Caco-2 (cell line): ENCODE measurements around the gene ANKRD53. TPM values are rescaled to one million over a fixed set of nuclear protein-coding genes. Genes with fewer than 3 reads are reported as not detected.

Experiments used
- BruUV-seq: library from RNA; stranded (reverse); fragments of 400-500 nt; replicated peaks from 2 replicates; lab custom pipeline; 2021; lab: Mats Ljungman, UMichigan
- CTCF ChIA-PET: fragments of 300-600 bp; sonication (Branson Sonifier 250); formaldehyde crosslinking; loops from one replicate; lab custom pipeline; 2022; ENCODE audit warnings: antibody characterized with exemption; lab: Charles Lee
- POLR2A ChIA-PET: fragments of 300-600 bp; sonication (Branson Sonifier 250); formaldehyde crosslinking; loops from one replicate; lab custom pipeline; 2022; ENCODE audit warnings: antibody characterized with exemption; lab: Charles Lee
- DNase-seq, 2 experiments: peaks; one replicate each; pipeline versions ENCODE4 v3.0.0 to v3.0.0-alpha.2; 2020 to 2022
- H3K27me3 ChIP-seq: replicated peaks from 2 replicates; pipeline ENCODE4 v1.6.0; 2011; ENCODE audit warnings: low read length; ENCODE audit not compliant: control insufficient read depth, insufficient read depth
- H3K36me3 ChIP-seq: 2 replicates; pipeline ENCODE4 v1.5.1; 2011; ENCODE audit warnings: low read length; ENCODE audit not compliant: control insufficient read depth, insufficient read depth
- H3K4me1 ChIP-seq: fragments of 250-450 bp; sonication (Bioruptor Pico); 2 replicates; pipeline ENCODE4 v1.5.1; 2020; ENCODE audit warnings: mild to moderate bottlenecking
- H3K4me3 ChIP-seq: 2 replicates; pipeline ENCODE4 v1.5.1; 2011; ENCODE audit warnings: low read depth, mild to moderate bottlenecking, control low read depth, low read length
- H3K9me3 ChIP-seq: fragments of 250-450 bp; sonication (Bioruptor Pico); 2 replicates; pipeline ENCODE4 v1.5.1; 2020; ENCODE audit warnings: mild to moderate bottlenecking, moderate library complexity
- H3K27ac Mint-ChIP-seq: one replicate; pipeline ENCODE4 v1.8.0; 2022; ENCODE audit warnings: mixed read lengths; ENCODE audit not compliant: unreplicated experiment
- H3K27me3 Mint-ChIP-seq: one replicate; pipeline ENCODE4 v1.8.0; 2022; ENCODE audit warnings: mixed read lengths; ENCODE audit not compliant: insufficient read depth, unreplicated experiment
- H3K36me3 Mint-ChIP-seq: one replicate; pipeline ENCODE4 v1.8.0; 2022; ENCODE audit warnings: mild to moderate bottlenecking, mixed read lengths; ENCODE audit not compliant: insufficient read depth, unreplicated experiment
- H3K4me1 Mint-ChIP-seq: one replicate; pipeline ENCODE4 v1.8.0; 2022; ENCODE audit warnings: low read depth, mixed read lengths; ENCODE audit not compliant: unreplicated experiment
- H3K4me3 Mint-ChIP-seq: one replicate; pipeline ENCODE4 v1.8.0; 2022; ENCODE audit warnings: mild to moderate bottlenecking, moderate library complexity, mixed read lengths; ENCODE audit not compliant: unreplicated experiment
- H3K9me3 Mint-ChIP-seq: one replicate; pipeline ENCODE4 v1.8.0; 2022; ENCODE audit warnings: mixed read lengths; ENCODE audit not compliant: unreplicated experiment
- intact Hi-C: fragments of 100-400 bp; cut with micrococcal nuclease; formaldehyde crosslinking; loops from one replicate; pipeline ENCODE4 v1.10.0; 2022; ENCODE audit not compliant: unreplicated experiment
- total RNA-seq: library from RNA; stranded (reverse); gene quantifications from 2 replicates; pipeline ENCODE4 v1.2.3, GENCODE V29; 2022
- TF ChIP-seq, protein P1 (sequence below), 2 experiments: fragments of 200-600 bp in 1 of 2; IDR thresholded peaks; 1 replicate in 1 of 2; 2 replicates in 1 of 2; pipeline versions ENCODE4 v1.5.1 to v1.8.0; 2011 to 2022; ENCODE audit warnings: antibody characterized with exemption in 1 of 2, control low read depth in 1 of 2, inconsistent platforms in 1 of 2, low read depth in 1 of 2, low read length in 1 of 2, mild to moderate bottlenecking in 1 of 2, moderate library complexity in 1 of 2; ENCODE audit not compliant: insufficient read depth in 1 of 2, severe bottlenecking in 1 of 2, unreplicated experiment in 1 of 2

The ANKRD53 gene
- total RNA-seq, 1 experiment from 2014 or later = 0.16 TPM

GRCh38 chr2:70956141-70956540, 22.3 kb upstream of the ANKRD53 start:
- H3K27me3 Mint-ChIP-seq = peaks cover 18% of the 10 kb centered on the region
- no peak overlapping the region for H3K4me3 ChIP-seq
- TF ChIP-seq, protein P1, sequence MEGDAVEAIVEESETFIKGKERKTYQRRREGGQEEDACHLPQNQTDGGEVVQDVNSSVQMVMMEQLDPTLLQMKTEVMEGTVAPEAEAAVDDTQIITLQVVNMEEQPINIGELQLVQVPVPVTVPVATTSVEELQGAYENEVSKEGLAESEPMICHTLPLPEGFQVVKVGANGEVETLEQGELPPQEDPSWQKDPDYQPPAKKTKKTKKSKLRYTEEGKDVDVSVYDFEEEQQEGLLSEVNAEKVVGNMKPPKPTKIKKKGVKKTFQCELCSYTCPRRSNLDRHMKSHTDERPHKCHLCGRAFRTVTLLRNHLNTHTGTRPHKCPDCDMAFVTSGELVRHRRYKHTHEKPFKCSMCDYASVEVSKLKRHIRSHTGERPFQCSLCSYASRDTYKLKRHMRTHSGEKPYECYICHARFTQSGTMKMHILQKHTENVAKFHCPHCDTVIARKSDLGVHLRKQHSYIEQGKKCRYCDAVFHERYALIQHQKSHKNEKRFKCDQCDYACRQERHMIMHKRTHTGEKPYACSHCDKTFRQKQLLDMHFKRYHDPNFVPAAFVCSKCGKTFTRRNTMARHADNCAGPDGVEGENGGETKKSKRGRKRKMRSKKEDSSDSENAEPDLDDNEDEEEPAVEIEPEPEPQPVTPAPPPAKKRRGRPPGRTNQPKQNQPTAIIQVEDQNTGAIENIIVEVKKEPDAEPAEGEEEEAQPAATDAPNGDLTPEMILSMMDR (IDR thresholded peaks at IDR 0.05; ENCODE audit: insufficient read depth in 1 of 2, low read depth in 1 of 2, low read length in 1 of 2, severe bottlenecking in 1 of 2, unreplicated experiment in 1 of 2) = no peak
- no peak for DNase-seq
- 0 out of 2 replicates have a peak, but pooled peaks cover 2% of the 10 kb centered on the region for H3K4me1 ChIP-seq
- no peak overlapping the region for H3K27ac Mint-ChIP-seq
- H3K36me3 ChIP-seq = no peaks in the 10 kb centered on the region
- H3K4me3 Mint-ChIP-seq = no peak overlapping the region
- CTCF ChIA-PET = no interaction called here
- no peaks in the 10 kb centered on the region for H3K9me3 ChIP-seq
- BruUV-seq = no TSS peak
- intact Hi-C loops = no loop called here
- POLR2A ChIA-PET = interaction anchor here (0.6 kb wide), 1 partner anchor 11 kb away, joined by 3 read pairs; no protein-coding TSS in a partner anchor
- peaks cover 4% of the 10 kb centered on the region for H3K36me3 Mint-ChIP-seq
- peaks cover 2% of the 10 kb centered on the region for H3K27me3 ChIP-seq
- no peaks in the 10 kb centered on the region for H3K4me1 Mint-ChIP-seq
- no peaks in the 10 kb centered on the region for H3K9me3 Mint-ChIP-seq

DNA sequence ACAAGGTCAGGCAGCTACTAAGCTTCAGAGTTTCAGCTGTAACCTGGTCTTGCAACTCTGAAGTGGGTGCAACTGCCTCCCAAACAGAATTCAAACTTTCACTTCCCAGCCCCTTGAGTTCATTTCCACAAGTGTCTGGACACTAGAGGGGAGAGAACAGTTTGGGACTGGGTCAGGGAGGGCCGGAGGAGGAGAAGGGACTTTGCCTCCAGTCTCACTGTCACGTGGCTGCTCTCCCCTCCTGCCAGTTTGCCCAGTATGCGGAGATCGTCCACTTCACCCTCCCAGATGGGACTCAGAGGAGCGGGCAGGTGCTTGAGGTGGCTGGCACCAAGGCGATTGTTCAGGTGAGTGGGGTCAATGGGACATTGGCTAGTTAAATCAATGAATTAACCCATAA, 20.6 kb upstream of the ANKRD53 start:
- H3K27ac Mint-ChIP-seq = no peak overlapping the region
- H3K9me3 Mint-ChIP-seq = no peaks in the 10 kb centered on the region
- intact Hi-C loops = no loop called here
- Histone ChIP-seq H3K27me3 (peaks cover 2% of the 10 kb centered on the region), H3K9me3 (no peaks in the 10 kb centered on the region), H3K36me3 (no peaks in the 10 kb centered on the region), H3K4me3 (no peak overlapping the region), H3K4me1 (0 out of 2 replicates have a peak, but pooled peaks cover 2% of the 10 kb centered on the region)
- ChIA-PET CTCF (interaction anchor here (0.6 kb wide), 1 partner anchor 44 kb away, joined by 3 read pairs; no protein-coding TSS in a partner anchor), POLR2A (no interaction called here)
- no TSS peak for BruUV-seq
- TF ChIP-seq, protein P1 (IDR thresholded peaks at IDR 0.05; ENCODE audit: insufficient read depth in 1 of 2, low read depth in 1 of 2, low read length in 1 of 2, severe bottlenecking in 1 of 2, unreplicated experiment in 1 of 2) = no peak
- H3K36me3 Mint-ChIP-seq = peaks cover 4% of the 10 kb centered on the region
- H3K4me3 Mint-ChIP-seq = no peak overlapping the region
- no peak for DNase-seq
- no peaks in the 10 kb centered on the region for H3K4me1 Mint-ChIP-seq
- peaks cover 18% of the 10 kb centered on the region for H3K27me3 Mint-ChIP-seq

DNA sequence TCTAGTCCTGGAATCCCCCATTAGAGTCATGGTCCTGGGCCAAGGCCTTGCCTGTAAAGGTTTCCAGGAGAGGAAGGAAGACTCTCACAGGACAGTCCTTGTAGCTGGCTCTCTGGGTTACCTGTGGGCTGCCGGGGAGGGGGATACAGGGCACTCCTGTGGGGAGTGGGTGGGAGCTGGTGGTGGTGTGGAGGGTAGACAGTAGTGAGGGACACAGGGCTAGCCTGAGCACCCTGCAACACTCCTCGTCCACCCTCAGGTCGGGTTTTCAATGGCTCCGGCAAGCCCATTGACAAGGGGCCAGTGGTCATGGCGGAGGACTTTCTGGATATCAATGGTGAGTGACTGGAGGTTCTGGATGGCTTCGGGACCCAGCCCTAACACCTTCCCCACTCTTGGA, 19.7 kb upstream of the ANKRD53 start:
- BruUV-seq = no TSS peak
- intact Hi-C loops = no loop called here
- H3K27me3 ChIP-seq = peaks cover 2% of the 10 kb centered on the region
- no peaks in the 10 kb centered on the region for H3K9me3 ChIP-seq
- CTCF ChIA-PET = no interaction called here
- Mint-ChIP-seq H3K36me3 (peaks cover 4% of the 10 kb centered on the region), H3K4me3 (no peak overlapping the region), H3K27me3 (peaks cover 18% of the 10 kb centered on the region), H3K4me1 (no peaks in the 10 kb centered on the region), H3K27ac (no peak overlapping the region), H3K9me3 (no peaks in the 10 kb centered on the region)
- no peak overlapping the region for H3K4me3 ChIP-seq
- POLR2A ChIA-PET = no interaction called here
- no peaks in the 10 kb centered on the region for H3K36me3 ChIP-seq
- TF ChIP-seq, protein P1 (IDR thresholded peaks at IDR 0.05; ENCODE audit: insufficient read depth in 1 of 2, low read depth in 1 of 2, low read length in 1 of 2, severe bottlenecking in 1 of 2, unreplicated experiment in 1 of 2) = no peak
- 0 out of 2 replicates have a peak, but pooled peaks cover 2% of the 10 kb centered on the region for H3K4me1 ChIP-seq
- no peak for DNase-seq
